ENCODE measurements around the gene GAPDH.

GRCh38 chr12:6553051-6553868, 18.9 kb downstream of the GAPDH start:
- no peak for TF ChIP-seq POLR2AphosphoS5 (IDR thresholded peaks at IDR 0.05)
- no peak for TF ChIP-seq CTCF (IDR thresholded peaks at IDR 0.05 in 8 of 11, conservative IDR thresholded peaks at IDR 0.05 in 3 of 11)
- no peak for TF ChIP-seq POLR2A (IDR thresholded peaks at IDR 0.05)
